Measurements from ENCODE around the gene TTN. TPM values are rescaled to one million over a fixed set of nuclear protein-coding genes. Genes with fewer than 3 reads are reported as not detected.

Gene TTN
- total RNA-seq, 2 experiments from 2014 or later, result 0.02 to 0.19 TPM

DNA sequence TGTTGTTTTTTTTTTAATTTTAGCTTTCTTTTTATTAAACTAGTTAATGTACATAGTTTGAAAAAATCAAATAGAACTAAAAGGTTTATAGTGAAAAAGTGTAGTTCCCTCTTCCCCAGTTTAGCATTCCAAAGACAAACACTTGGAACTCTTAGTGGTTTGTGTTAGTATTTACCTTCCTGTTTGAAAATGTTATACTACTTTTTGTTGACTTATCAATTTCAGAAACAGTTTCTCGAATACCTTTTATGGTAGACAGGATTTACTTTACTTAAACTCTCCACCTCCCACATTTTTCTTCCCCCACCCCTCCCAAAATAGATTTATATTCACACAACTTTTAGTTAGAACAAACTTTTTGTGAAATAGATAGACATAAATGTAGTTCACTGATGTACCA lies 300.3 kb downstream of the TTN start:
- Histone ChIP-seq H3K4me2 (ENCODE audit: low read length) (no peak overlapping the region), H3K9me3 (ENCODE audit: low read length) (no peaks in the 10 kb centered on the region), H2AFZ (ENCODE audit: low read length) (no peak overlapping the region), H3K4me1 (ENCODE audit: insufficient read depth, low read length, poor library complexity, severe bottlenecking) (no peaks in the 10 kb centered on the region), H3K79me2 (ENCODE audit: insufficient read depth, low read depth, low read length) (no peaks in the 10 kb centered on the region), H4K20me1 (ENCODE audit: insufficient read depth, low read length) (no peaks in the 10 kb centered on the region), H3K36me3 (ENCODE audit: insufficient read depth, low read length) (peaks cover 38% of the 10 kb centered on the region), H3K9me2 (ENCODE audit: insufficient read depth, low read length) (no peaks in the 10 kb centered on the region), H3K4me3 (ENCODE audit: low read depth, low read length, poor library complexity, severe bottlenecking) (no peak overlapping the region), H3K27ac (ENCODE audit: low read depth, low read length, poor library complexity, severe bottlenecking) (no peak overlapping the region)
- ChIA-PET POLR2A (interaction anchor here (0.9 to 1.3 kb wide), 2 partner anchors 8 to 13 kb away, joined by 3 read pairs; no protein-coding TSS in a partner anchor), CTCF (ENCODE audit: unreplicated experiment) (no interaction called here)
- DNase-seq (ENCODE audit: low spot score), result no peak
- BruUV-seq (replicated peaks), result no TSS peak
- intact Hi-C loops (cut with micrococcal nuclease; ENCODE audit: unreplicated experiment), result no loop called here
- no peak for TF ChIP-seq EZH2phosphoT487 (IDR thresholded peaks at IDR 0.05; ENCODE audit: borderline replicate concordance, low read depth, low read length)
- TF ChIP-seq, protein P1, sequence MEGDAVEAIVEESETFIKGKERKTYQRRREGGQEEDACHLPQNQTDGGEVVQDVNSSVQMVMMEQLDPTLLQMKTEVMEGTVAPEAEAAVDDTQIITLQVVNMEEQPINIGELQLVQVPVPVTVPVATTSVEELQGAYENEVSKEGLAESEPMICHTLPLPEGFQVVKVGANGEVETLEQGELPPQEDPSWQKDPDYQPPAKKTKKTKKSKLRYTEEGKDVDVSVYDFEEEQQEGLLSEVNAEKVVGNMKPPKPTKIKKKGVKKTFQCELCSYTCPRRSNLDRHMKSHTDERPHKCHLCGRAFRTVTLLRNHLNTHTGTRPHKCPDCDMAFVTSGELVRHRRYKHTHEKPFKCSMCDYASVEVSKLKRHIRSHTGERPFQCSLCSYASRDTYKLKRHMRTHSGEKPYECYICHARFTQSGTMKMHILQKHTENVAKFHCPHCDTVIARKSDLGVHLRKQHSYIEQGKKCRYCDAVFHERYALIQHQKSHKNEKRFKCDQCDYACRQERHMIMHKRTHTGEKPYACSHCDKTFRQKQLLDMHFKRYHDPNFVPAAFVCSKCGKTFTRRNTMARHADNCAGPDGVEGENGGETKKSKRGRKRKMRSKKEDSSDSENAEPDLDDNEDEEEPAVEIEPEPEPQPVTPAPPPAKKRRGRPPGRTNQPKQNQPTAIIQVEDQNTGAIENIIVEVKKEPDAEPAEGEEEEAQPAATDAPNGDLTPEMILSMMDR (conservative IDR thresholded peaks at IDR 0.05; ENCODE audit: low read length), result no peak

DNA sequence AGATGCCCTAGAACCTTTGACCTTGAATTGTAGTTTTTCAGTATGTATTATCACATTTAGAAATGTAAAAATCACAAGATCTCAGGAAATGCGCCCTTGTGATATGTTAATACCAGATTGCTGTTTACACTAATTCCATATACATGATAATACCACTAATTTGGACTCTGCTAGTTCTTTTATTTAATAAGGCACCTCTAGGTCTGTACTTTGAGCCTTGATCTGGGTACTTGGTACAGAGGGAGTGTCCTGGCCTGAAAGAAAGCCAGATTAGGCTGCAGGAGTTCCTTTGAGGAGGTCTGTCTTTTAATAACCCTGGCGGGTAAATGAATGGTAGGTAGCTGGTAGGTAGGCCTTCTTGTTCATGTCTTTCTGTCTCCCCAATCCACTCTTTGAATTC lies 300.7 kb downstream of the TTN start:
- Histone ChIP-seq H3K36me3 (ENCODE audit: insufficient read depth, low read length) (peaks cover 42% of the 10 kb centered on the region), H3K4me2 (ENCODE audit: low read length) (no peak overlapping the region), H3K79me2 (ENCODE audit: insufficient read depth, low read depth, low read length) (no peaks in the 10 kb centered on the region), H3K4me3 (ENCODE audit: low read depth, low read length, poor library complexity, severe bottlenecking) (no peak overlapping the region), H4K20me1 (ENCODE audit: insufficient read depth, low read length) (no peaks in the 10 kb centered on the region), H3K4me1 (ENCODE audit: insufficient read depth, low read length, poor library complexity, severe bottlenecking) (no peaks in the 10 kb centered on the region), H2AFZ (ENCODE audit: low read length) (no peak overlapping the region), H3K9me2 (ENCODE audit: insufficient read depth, low read length) (no peaks in the 10 kb centered on the region), H3K27ac (ENCODE audit: low read depth, low read length, poor library complexity, severe bottlenecking) (no peak overlapping the region), H3K9me3 (ENCODE audit: low read length) (no peaks in the 10 kb centered on the region)
- TF ChIP-seq, protein P1 (conservative IDR thresholded peaks at IDR 0.05; ENCODE audit: low read length), result no peak
- no peak for TF ChIP-seq EZH2phosphoT487 (IDR thresholded peaks at IDR 0.05; ENCODE audit: borderline replicate concordance, low read depth, low read length)
- no TSS peak for BruUV-seq (replicated peaks)
- POLR2A ChIA-PET, result interaction anchor here (0.8 to 1.3 kb wide), 3 partner anchors 9 to 12 kb away, joined by 3 to 7 read pairs (median 3); no protein-coding TSS in a partner anchor
- no peak for DNase-seq (ENCODE audit: low spot score)
- intact Hi-C loops (cut with micrococcal nuclease; ENCODE audit: unreplicated experiment), result no loop called here
- CTCF ChIA-PET (ENCODE audit: unreplicated experiment), result no interaction called here

DNA sequence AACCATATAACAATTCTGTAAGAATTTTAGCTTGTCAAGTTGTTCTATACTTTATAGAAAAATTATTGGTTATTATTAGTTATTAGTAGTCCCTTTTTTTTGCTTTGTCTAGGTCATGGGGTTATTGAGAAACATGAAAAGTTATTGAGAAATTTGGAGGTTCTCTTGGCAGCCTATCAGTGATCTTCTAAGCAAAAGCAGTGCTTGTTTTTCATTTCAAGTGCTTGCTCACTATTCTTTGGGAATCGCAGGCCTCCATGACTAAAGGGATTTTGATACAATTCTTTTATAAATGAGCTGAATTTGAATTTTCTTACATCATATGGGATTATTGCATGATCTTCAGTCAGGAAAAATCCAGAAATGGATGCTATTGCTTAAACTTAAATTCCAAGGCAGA lies 301.1 kb downstream of the TTN start:
- no peak overlapping the region for H3K4me2 ChIP-seq (ENCODE audit: low read length)
- no peak overlapping the region for H3K27ac ChIP-seq (ENCODE audit: low read depth, low read length, poor library complexity, severe bottlenecking)
- H3K9me3 ChIP-seq (ENCODE audit: low read length), result no peaks in the 10 kb centered on the region
- no peak overlapping the region for H3K4me3 ChIP-seq (ENCODE audit: low read depth, low read length, poor library complexity, severe bottlenecking)
- no peaks in the 10 kb centered on the region for H4K20me1 ChIP-seq (ENCODE audit: insufficient read depth, low read length)
- no peak for TF ChIP-seq EZH2phosphoT487 (IDR thresholded peaks at IDR 0.05; ENCODE audit: borderline replicate concordance, low read depth, low read length)
- TF ChIP-seq, protein P1 (conservative IDR thresholded peaks at IDR 0.05; ENCODE audit: low read length), result no peak
- H2AFZ ChIP-seq (ENCODE audit: low read length), result no peak overlapping the region
- ChIA-PET POLR2A (interaction anchor here (0.8 to 1.3 kb wide), 3 partner anchors 8 to 12 kb away, joined by 3 to 7 read pairs (median 3); no protein-coding TSS in a partner anchor), CTCF (ENCODE audit: unreplicated experiment) (no interaction called here)
- DNase-seq (ENCODE audit: low spot score), result no peak
- H3K36me3 ChIP-seq (ENCODE audit: insufficient read depth, low read length), result peaks cover 46% of the 10 kb centered on the region
- intact Hi-C loops (cut with micrococcal nuclease; ENCODE audit: unreplicated experiment), result no loop called here
- H3K4me1 ChIP-seq (ENCODE audit: insufficient read depth, low read length, poor library complexity, severe bottlenecking), result no peaks in the 10 kb centered on the region
- no TSS peak for BruUV-seq (replicated peaks)
- no peaks in the 10 kb centered on the region for H3K9me2 ChIP-seq (ENCODE audit: insufficient read depth, low read length)
- H3K79me2 ChIP-seq (ENCODE audit: insufficient read depth, low read depth, low read length), result no peaks in the 10 kb centered on the region
